NCI-H524 (cell line): ENCODE data around the gene ZNF787.

Source experiments
- DNase-seq, 2 experiments: peaks; one replicate each; lab custom pipeline; 2025; lab: John Stamatoyannopoulos, UW

ZNF787 gene

DNA sequence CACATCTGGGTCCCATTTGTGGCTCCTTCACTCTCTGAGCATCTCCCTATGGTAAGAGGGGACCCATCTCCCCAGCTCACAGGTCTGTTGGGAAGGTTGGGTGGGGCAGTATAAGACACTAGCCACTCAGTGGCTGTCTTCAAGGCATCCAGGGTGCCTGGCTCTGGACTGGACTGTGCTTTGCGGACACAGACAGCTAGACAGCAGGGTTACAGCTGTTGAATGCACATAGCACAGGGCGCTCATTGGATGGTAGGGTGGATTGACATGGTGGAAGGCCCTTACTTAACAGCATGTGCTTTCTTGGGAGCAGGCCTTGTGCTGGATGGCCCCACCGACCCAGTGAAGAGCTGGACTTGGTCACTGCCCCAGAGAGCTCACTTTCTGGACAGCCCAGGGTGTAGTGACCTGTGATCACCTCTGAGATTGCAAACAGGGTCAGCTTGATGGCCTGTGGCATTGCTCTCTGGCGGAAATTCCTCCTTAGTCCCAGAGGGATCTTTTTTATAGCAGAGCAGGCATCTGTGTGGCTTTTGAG lies 21.9 kb upstream of the ZNF787 start:
- no peak for DNase-seq

DNA sequence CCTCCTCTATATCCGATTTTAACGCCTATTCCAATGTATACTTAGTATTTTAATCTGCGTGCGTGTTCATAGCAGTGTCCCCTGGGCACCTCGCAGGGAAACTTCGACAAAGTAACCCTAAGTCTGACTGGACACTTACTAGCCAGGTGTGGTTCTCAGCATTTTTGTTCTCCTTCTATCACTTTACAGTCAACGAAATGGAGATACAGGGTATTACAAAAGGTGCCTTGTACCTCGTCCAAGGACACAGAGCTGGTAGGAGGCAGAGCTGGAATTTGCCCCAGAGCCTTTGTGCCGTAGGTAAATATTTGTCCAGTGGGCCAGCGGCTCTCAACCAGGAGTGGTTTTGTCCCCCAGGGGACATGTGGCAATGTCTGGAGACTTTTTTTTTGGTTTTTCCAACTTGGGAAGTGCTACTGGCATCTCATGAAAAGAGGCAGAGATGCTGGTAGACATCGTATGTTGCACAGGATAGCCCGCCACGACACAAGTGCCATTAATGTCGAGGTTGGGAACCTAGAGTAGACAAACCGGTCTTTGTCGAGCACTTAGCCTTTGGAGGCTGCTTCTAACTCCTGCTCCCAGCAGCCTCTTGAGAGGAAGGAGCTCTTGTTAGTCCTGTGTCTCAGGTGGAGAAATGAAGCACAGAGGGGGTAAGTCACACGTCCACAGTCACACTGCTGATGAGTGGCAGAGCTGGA lies 21.1 kb upstream of the ZNF787 start:
- DNase-seq, result no peak

DNA sequence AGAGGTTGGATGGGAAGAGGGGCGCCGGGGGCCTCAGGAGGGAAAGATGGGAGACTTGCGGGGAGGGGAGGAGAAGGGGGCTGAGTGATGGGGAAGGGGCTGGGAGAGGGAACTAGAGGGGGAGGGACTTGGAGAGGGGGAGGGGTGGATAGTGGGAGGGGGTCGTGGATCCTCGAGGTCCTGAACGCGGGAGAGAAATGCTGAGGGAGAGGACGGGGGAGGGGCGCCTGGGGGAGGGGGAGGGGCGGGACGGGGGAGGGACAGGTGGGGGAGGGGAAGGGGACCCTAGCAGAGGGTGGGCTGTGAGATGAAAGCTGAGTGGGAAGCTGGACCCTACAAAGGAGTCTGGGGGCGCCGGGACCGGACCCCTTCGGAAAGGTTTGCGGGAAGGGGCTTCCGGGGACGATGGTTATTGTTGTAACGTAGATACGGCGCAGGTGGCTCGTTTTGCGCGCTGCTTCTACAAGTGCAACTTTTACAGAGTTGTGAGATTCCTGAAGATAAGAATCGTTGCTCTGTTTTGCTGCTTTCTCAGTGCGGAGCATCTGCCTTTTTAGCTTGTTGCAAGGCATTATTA lies 20.4 kb upstream of the ZNF787 start:
- DNase-seq, result no peak

DNA sequence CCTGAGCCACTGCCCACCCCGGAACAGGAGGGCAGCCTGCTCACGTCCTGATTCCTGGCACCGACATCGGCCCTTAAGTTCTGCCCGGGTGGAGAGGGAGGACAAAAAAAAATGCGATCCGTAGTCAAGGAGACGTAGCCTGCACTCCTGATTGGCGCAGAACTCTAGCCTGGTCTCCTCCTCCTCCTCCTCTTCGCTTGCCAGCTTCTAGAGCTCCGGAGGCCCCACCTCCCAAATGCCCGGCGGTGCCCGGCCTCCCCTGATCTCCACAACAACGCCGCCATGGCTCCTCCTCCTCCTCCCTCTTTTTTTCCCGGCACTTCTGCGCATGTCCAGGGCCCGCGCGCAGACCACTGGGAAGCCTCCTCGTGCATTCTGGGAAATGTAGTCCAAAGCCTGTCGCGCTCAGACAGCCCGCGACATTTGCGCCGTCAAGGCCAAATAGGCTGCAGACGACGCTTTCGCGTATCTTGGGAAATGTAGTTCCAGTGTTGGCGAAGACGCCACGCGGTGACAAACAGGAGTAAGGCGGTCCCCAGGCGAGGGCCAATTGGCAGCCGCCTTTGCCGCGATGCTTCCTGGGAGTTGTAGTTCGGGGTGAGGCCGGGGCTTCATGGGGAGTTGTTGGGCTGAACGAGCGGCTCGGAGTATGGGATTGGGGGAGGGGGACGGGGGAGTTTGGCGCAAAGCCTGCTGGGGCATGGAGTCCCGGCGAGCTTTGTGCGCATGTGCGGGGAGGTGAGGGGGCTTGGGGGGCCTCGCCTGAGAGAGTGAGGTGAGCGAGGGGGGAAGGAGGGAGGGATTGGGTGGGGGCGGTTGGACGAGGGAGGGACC lies 19.7 kb upstream of the ZNF787 start, which contains the start of gene ZNF444:
ZNF444 (plus strand) TSS at position 705 of the 834 bp plus-strand sequence. CDS start 5,625 bp downstream, outside the sequence.
- DNase-seq, result peak; percentile 100

DNA sequence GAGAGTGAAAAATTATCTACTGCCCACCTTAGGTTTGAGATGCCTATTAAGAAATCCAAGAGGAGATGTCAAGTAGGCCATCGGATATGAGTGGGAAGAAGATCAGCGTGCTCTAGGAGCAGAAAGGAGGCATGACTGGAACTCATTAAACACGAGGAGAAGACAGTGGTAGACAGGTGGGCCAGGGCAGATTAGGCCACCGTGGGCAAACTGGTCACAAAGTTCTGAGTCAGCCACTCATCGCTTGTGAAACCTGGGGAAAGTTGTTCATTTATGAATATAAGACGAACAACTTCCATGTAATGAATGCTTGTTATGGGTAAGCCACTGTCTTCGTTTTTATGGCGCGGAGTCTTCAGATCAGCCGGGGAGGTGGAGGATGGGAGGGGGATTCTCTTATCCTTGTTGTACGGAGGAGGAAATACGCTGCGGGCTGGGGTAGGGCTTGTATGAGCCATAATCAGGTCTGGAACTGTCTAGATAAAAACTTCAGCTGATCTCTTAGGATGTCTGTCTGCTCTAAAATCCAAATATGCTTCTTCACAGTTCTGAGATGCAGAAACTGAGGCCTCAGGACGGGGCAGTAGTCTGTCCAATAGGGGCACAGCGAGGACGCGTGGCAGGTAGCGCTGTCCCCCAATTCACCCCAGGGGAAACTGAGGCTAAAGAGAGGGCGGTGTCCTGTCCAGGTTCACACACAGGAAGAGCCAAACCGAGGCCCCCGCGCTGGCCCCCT lies 18.9 kb upstream of the ZNF787 start:
- DNase-seq, result peak in 1 of 2 experiments; percentile 38

DNA sequence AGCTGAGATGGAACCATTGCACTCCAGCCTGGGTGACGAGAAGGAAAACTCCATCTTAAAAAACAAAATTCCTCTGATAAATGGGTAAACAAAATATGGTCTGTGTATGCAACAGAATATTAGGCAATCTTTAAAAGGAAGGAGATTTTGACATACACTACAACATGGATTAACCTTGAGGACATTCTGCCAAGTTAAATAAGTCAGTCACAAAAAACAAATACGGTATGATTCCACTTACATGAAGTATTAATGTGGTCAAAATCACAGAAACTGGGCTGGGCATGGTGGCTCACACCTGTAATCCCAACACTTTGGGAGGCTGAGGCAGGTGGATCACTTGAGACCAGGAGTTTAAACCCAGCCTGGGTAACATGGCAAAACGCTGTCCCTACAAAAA lies 17.0 kb upstream of the ZNF787 start:
- DNase-seq, result no peak

DNA sequence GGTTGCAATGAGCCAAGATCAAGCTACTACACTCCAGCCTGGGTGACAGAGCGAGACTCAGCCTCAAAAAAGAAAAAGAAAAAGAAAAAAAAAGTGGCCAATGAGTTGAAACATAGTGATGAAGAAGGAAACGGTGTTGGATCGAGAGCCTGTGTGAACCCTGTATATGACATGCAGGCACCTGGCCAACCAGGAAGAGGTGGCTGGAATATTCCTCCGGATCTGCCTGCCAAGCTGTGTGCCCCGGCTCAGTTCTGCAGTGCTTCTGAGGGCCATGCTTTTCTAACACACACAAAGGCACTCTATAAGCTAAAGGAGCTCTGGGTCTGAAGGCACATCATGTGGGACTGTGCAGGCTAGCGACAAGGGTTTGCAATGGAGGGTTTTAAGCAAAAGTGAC lies 16.3 kb upstream of the ZNF787 start:
- DNase-seq, result no peak

DNA sequence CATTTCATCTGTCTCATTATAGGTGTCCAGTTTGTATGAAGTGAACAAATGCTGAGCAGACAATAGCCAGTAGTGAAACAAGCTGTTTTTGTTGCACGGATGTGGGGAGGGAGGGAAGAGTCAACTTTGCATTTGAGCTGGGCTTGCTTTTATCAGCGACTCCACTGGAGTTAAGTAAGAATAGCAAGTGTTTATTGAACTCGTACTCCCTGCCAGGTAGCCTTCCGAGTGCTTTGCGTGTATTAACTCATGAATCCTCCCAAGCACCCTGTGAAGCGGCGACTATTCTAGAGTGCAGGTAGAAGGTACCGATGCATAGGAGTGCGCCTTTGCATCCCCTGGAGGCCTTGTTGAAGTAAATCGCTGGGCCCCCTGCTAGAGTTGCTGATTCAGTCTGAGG lies 15.3 kb upstream of the ZNF787 start:
- no peak for DNase-seq

DNA sequence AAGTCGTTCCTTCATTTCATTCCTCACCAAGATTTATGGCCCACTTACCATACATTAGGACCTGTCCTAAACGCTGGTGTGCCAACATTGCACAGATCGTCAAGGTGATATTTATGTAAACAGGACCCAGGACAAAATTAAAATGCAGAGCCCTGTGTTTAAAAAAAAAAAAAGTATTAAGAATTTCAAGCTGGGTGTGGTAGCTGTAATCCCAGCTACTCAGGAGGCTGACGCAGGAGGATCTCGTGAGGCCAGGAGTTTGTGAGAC lies 13.5 kb upstream of the ZNF787 start:
- no peak for DNase-seq

DNA sequence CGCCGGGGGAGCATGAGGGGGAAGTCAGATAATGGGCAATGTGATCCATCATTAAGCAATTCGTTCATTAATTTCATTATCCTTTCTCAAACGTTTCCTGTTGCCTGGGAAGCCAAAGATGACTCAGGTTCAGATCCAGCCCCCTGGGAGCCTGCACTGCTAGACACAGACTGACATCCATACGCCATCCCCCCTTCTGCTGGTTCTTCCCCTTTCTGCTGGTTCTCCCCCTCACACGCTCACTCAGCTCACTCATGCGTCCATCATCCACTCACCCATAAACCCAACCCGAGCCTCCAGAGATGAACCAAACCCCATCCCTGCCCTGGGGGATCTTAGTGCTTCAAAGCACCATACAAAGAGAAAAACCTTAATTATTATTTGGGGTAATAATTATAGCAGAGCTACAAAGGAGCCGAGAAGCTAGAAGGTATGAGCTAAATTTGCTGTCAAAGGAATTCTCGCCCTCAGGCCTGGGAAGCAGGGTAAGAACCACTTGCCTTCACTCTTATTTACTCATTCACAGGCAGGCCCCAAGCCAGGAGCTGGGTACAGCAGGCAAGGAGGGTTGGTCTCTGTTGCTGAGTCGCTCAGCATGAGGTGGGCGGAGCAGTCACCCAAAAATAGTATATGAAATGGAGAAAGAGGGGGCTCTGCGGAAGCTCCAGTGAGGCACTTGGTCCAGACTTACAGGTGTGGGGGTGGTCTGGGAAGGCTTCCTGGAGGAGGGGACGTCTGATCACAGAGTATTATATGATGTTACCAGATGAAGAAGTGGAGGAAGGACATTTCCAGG lies 13.0 kb upstream of the ZNF787 start:
- DNase-seq, result no peak

DNA sequence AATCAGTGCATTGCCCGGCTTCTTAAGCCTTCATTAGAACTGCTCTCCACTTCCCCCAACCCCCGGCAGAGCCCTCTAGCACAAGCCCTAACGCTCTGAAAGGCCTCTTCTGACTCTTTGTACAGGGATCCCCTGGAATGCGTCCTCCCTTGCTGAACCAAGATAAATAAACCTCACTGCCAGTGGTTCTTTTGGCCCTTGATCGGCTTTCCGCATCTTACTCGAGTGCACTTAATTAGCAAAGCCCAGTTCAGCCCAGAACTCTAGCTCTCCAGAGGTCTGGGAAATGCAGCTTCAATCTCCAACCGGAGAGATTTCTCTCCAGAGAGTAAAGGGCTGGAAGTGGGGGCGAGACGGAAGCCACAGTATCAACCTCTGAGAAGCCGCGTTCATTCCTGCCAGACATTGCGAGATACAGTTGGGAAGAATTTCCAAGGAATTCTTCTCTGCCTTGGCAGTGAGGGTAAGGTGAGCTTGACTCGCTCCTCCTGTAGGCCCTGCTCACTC lies 11.3 kb upstream of the ZNF787 start:
- no peak for DNase-seq

DNA sequence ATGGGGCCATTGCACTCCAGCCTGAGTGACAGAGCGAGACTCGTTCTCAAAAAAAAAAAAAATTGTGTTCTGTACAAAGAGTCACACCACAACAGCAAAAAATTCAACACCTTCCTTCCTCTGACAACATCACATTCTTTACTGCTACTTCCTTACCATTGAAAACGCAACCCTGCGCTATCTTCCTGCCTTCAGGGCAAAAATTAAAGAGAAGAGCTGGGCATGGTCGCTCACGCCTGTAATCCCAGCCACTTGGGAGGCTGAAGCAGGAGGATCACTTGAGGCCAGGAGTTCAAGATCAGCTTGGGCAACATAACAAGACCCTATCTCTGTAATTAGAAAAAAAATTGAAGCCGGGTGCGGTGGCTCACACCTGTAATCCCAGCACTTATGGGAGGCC lies 10.6 kb upstream of the ZNF787 start:
- DNase-seq, result no peak

DNA sequence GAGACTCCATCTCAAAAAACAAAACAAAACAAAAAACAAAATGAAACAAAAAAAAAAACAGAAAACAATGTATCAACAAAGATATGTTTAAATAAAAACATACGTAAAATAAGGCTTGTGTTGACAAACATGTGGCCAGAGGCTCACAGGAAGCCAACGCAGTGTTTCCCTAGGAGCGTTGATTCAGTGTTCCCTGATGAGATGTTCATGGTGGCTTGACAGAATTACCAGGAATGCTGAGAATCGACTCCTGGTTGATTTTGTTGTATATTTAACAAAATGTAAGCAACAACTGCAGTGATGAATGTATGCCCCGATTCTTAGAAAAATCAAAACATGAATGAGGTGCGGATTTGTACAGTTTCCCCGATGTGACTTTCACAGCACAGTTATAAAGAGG lies 8.9 kb upstream of the ZNF787 start:
- DNase-seq, result no peak

DNA sequence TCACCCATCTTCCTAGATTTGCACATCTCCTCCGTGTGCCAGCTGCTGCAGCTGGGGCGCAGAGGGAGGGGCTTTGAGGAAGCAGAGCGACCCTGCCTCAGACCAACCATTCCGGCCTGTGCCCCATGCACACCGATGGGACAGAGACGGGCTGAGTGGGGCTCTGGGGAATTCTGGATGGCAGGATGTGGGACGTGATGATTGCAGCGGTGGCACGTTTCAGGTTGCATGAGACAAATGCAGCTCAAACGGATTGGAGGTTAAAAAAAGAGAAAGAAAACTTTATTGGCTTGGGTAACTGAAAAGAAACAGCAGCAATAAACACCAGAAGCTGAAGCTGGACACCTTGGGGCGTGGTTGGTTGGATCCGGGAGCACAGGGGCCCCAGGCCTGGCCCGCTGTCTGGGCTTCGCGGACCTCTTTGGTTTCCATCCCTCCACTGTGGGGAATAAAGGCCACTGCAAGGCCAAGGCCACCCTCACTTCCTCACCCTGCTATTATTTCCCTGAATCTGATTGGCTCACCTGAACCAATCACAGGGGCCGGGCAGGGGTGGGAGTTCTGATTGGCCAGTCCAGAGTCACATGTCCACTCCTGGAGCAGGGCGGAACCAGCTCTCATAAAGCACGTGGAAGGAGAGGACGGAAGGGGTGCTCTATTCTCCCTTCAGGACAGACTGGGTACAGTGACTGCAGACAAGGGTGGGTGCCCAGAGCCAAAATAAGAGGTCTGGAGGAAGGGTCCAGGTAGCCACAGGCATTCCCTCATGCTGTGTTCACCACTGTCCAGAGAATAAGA lies 6.1 kb upstream of the ZNF787 start:
- no peak for DNase-seq

DNA sequence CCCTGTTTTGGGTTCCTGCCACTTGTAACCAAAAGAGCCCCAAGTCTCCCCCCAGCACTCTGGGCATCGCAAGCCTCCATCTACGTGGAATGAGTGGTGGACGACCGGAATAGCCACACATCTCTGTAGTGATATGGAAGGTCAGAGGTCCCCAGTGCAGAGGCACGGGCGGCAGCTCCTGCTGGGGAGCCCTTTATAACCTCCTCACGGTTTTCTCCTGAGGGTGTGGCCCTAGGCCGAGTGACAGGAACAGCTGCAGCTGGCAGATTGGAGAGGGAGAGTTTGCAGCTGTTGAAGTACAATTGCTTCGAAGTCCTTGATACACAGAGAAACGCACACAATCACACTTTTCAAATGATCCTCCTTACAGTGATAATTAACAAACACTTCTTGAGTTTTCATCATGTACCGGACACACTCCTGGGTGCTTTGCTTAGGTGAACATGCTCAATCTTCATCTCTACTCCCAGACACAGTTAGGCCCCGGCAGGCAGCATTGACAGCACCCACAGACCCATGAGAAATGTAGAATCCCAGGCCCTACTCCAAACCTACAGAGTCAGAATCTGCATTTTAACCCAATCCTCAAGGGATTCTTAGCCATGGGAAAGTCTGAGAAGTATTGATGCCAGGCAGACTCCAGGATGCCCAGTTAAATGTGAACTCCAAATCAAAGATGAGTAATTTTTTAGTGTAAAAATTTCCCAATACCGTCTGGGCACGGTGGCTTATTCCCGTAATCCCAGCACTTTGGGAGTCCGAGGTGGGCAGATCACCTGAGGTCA lies 4.9 kb upstream of the ZNF787 start:
- DNase-seq, result peak; percentile 49 to 88

DNA sequence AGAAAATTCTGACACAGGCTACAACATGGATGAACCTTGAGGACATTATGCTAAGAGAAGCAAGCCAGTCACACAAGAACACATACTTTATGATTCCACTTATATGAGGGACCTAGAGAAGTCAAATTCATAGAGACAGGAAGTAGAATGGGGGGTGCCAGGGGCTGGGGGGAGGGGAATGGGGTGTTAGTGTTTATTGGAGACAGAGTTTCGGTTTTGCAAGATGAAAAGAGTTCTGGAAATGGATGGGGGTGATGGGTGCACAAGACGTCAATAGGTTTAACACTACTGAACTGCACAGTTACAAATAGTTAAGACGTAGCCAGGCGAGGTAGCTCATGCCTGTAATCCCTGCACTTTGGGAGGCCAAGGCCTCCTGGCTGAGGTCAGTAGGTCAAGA lies 3.5 kb upstream of the ZNF787 start:
- DNase-seq, result no peak

DNA sequence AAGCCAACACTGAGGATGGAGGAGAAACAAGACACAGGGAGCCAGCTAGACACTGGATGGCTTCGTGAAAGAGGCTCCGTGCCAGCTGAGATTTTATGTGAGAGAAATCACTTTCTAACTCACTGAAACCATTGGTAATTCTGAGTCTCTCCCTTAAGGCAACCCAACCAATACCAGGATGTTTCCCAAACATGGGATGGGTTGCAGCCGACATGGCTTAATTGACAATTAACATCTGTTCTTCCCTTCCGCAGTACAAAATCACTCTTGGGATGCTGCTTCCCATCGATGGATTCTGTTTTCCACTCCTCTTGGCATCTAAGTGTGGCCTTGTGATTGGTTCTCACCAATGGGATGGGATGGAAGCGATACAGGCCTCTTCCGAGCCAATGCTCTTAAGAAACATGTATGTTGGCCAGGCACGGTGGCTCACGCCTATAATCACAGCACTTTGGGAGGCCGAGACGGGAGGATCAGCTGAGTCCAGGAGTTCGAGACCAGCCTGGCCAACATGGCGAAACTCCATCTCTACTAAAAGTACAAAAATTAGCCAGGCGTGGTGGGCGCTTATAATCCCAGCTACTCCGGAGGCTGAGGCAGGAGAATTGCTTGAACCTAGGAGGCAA lies 2.3 kb upstream of the ZNF787 start:
- no peak for DNase-seq

DNA sequence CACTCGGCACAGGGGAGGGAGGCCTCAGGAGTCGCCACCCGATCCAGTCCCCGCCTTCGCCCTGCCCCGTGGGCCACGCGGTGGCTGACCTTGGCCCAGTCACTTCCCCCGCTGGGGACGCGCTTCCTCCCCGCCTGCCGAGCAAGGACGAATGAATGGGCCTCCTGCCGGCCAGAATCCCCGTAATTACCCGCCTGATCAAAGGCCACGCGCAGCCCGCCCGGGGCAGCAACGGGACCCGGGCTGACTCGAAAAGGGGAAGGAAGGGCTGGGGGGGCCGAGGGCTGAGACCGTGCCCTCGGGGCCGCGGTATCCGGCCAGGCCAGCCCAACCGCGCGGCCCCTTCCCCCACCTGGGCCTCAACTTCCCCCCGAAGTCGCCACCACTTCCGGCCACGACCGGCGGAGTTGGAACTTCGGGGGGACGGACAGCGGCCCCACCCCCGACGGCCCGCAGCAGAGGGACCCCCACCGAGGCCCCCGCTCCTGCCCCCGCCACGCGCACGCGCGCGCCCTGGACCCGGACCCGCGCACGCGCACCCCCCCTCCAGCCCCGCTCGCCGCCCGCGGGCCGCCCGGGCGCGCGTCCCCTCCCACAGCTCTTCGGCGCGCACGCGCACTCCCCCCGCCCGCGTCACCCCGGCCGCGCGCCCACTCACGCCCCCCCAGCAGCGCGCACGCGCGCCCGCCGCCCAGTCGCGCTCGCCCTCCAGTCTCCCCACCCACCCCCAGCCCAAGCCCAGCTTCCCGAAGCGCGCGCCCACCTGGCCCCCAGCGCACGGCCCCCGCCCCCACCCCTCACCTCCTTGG lies 520 bp downstream of the ZNF787 start:
- DNase-seq, result peak; percentile 4 to 77
